RPMI8226 (cell line): ENCODE measurements around the gene HACD1.

ENCODE experiments used
- DNase-seq: peaks from one replicate; pipeline ENCODE4 v3.0.0-alpha.2; 2015

The HACD1 gene

DNA sequence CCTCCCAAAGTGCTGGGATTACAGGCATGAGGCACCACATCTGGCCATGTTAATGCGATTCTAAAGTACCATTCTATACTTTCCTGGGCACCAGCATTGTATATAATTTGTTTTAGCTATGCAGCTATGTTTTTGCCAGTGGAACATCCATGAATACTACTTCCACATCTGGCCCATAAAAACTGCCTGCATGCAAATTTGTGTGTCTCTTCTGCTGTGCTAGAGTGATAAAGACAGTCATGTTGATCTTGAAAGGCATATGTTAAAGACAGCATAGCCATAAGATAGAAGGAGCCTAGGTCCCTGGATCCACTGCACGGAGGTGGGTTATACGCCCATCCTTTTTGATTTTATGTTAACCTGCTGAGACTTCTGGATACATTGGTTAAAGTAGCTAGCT, 52.3 kb downstream of the HACD1 start:
- no peak for DNase-seq

DNA sequence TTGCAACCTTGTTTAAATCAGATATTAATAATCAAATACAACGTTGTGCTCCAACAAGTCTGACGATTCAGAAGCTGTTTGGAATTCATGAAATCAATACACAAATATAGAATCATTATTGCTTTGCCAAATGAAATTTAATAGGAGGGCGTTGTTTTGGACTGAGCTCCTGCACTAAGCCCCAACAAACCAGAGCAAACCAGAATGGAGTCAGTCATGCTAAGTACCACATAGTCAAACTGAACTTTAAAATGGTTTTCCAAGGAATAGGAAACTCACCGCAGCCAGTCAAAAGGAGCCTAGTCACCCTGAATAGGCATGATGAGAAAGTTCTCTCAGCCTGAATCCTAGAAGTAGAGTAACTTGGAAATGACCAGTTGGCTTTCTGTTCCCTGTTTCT, 53.7 kb downstream of the HACD1 start:
- DNase-seq, result no peak

DNA sequence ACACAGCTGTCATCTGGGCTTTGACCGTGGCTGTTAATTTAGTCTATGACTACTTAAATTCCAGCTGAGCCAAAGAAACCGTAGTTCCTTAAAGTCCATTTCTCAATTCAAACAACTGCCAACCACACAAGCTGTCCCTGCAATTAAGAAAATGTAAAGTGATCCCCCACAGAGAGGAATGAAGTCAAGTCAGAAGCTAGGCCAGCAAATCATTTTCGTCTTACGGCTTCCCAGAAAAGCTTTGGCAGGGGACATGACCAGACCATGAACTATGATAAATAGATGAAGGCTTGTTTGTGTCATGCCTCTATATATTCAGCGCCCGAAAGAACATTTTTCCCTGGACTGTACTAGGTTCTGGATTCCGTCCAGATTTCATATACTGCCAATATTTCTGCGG, 54.6 kb downstream of the HACD1 start:
- no peak for DNase-seq

DNA sequence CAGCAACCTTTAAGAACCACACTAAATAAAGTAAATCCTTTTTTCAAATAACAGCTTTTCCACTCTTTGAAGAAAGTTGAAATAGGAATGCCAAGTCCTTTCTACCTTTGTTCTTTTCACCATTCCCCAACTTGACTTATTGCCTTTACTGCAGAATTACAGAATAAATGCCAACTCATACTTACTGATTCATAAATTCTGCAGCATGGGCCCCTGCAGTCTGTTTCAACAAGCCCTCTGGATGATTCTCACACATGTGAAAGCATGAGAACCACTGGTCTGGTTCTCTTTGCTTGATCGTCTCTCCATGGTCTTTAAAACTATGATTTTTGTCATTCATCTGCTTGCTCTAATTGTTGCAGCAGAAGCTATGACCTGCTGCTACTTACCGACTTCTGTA, 56.1 kb downstream of the HACD1 start:
- no peak for DNase-seq

DNA sequence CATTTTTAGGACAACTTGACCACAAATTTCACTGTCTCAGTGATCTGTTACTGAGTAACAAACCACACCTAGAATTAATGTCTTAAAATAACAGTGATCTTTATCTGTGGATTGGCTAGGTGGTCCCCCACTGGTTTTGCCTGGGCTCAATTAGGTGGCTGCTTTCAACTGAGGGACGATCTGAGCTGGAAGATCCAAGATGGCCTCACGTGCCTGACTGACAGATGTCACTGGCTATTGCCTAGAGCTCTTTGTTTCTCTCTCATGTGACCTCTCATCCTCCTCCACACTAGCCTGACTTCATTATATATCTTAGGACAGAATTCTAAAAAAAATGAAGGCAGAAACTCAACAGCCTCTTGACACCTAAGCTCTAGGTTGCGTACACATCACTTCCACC, 59.7 kb downstream of the HACD1 start:
- DNase-seq, result no peak

DNA sequence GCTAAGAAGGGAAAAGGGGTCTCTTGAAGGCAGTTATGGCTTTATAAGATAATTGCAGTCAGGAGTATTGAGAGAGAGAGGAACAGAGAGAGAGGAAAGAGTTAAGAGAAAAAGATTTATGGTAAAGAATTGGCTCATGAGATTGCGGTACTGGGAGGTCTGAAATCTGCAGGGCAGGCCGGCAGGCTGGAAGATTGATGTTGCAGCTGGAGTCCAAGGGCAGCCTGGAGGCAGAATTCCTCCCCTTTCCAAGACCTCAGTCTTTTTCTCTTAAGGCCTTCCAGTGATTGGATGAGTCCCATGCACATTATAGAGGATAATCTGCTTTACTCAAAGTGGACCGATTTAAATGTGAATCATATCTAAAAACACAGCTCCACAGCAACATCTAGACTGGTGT, 68.4 kb downstream of the HACD1 start:
- no peak for DNase-seq

DNA sequence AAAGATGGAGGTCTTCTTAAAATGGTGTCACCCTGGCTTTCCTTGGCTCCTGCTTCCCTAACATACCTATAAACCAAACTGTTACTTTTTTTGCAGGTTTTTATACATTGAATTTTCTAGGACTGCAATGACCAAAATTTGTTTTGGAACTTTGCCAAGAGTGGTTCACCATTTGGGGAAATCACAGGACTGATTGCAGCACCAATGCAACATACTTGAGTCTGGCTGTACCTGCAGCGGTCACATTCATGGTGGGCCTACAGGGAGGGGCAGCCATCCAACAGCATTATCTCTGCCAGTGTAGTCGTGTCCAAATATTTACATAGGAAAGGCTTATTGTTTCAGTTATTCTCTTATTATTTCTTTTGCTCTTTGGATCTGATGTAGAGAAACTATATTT, 69.0 kb downstream of the HACD1 start:
- no peak for DNase-seq

DNA sequence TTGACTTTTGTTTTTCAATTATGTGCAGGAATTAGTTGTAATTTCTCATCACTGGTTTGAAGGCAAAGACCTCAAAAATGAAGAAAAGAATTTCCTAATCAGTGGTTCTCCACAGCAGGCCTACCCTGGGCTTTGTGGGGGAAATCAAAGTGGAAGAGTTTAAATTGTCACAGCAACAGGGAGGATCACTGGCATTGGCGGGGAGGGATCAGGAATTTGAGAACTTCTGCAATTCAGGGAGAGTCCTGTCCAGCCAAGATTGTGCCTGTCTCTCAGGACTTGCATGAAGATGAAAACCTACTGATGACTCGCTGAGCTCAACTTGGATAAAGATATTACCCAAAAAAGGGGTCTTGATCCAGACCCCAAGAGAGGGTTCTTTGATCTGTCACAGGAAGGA, 70.1 kb downstream of the HACD1 start:
- no peak for DNase-seq

DNA sequence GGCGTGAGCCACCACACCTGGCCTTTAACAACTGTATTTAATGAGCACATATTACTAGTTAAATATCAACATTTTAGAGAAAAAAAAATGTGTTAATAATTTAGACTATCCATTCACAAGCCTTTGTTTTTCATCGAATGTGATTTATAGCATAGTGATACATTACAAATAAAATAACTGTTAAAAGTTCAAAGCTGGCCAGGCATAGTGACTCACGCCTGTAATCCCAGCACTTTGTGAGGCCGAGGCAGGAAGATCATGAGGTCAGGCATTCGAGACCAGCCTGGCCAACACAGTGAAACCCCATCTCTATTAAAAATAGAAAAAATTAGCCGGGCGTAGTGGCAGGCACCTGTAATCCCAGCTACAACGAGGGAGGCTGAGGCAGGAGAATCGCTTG, 72.7 kb downstream of the HACD1 start:
- no peak for DNase-seq
